Neural crest cell (in vitro differentiated cells): Measurements from ENCODE around the gene CSRNP2. TPM values are rescaled to one million over a fixed set of nuclear protein-coding genes. Genes with fewer than 3 reads are reported as not detected.

Source experiments
- DNase-seq: peaks from one replicate; pipeline ENCODE4 v3.0.0; 2021; ENCODE audit warnings: low read depth, mixed read lengths, low spot score
- H3K27ac Mint-ChIP-seq: one replicate; pipeline ENCODE4 v1.8.0; 2021; ENCODE audit warnings: mild to moderate bottlenecking, mixed read lengths; ENCODE audit not compliant: unreplicated experiment
- H3K27me3 Mint-ChIP-seq: 2 replicates; pipeline ENCODE4 v1.8.0; 2021; ENCODE audit warnings: low read depth, mild to moderate bottlenecking, mixed read lengths
- H3K36me3 Mint-ChIP-seq: 2 replicates; pipeline ENCODE4 v1.8.0; 2021; ENCODE audit warnings: low read depth, mild to moderate bottlenecking, mixed read lengths
- H3K4me1 Mint-ChIP-seq: 2 replicates; pipeline ENCODE4 v1.8.0; 2021; ENCODE audit warnings: mixed read lengths
- H3K4me3 Mint-ChIP-seq: one replicate; pipeline ENCODE4 v1.8.0; 2021; ENCODE audit warnings: mild to moderate bottlenecking, mixed read lengths
- H3K9me3 Mint-ChIP-seq: 2 replicates; pipeline ENCODE4 v1.8.0; 2021; ENCODE audit warnings: mixed read lengths
- long read RNA-seq: library from polyadenylated mRNA; unstranded; transcript quantifications from one replicate; pipeline ENCODE4 v2.0.0, GENCODE V29; 2020
- total RNA-seq: library from RNA; stranded (reverse); gene quantifications from 2 replicates; pipeline ENCODE4 v1.2.1, GENCODE V29; 2021
- TF ChIP-seq, protein P1 (sequence below): fragments of 200-600 bp; sonication (generic); conservative IDR thresholded peaks from 2 replicates; pipeline ENCODE4 v1.5.0; 2021; ENCODE audit warnings: antibody characterized with exemption, mild to moderate bottlenecking

Gene CSRNP2, protein sequence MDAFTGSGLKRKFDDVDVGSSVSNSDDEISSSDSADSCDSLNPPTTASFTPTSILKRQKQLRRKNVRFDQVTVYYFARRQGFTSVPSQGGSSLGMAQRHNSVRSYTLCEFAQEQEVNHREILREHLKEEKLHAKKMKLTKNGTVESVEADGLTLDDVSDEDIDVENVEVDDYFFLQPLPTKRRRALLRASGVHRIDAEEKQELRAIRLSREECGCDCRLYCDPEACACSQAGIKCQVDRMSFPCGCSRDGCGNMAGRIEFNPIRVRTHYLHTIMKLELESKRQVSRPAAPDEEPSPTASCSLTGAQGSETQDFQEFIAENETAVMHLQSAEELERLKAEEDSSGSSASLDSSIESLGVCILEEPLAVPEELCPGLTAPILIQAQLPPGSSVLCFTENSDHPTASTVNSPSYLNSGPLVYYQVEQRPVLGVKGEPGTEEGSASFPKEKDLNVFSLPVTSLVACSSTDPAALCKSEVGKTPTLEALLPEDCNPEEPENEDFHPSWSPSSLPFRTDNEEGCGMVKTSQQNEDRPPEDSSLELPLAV
- total RNA-seq = 54.4 and 55.2 TPM in 2 replicates
- long read RNA-seq, partial matches to known transcripts = 0 of 7 reads
- long read RNA-seq, other reads (novel, unspliced or antisense) = 7 of 7 reads

DNA sequence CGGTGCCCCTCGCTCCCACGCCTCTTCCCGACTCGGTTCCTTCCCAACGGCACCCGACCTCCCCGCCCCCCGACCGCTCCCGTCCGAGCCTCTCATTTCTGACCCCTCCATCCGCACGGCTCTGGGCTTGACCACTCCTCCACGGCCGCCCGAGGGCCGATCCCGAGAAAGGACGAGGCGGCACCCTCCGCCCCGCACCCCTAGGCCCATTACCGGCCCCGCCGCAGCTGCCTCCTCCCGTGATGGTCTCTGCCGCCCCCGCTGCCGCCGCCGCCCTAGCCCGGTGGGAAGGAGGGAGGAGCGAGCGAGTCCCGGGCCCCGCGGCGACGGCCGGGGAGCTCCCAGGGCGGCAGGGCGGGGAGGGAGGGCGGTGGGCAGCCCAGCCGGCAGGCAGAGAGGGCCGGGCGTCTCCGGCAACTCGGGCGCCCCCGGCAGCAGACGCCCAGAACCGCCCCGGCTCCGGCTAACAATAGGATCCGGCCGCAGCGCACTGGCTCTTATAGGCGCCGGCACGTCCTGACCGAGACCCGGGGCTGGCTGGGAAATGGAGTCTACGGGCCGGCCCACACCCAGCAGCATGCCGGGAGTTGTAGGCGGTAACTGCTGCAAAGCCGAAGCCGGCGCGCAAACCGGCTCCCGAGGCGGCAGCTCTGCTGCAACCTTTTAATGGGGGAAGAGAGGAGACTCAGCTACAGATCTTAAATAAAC, at the start of gene CSRNP2:
CSRNP2 (minus strand) TSS at position 471 of the 708 bp plus-strand sequence. CDS start 7,035 bp downstream, outside the sequence.
- Mint-ChIP-seq H3K9me3 (no peaks in the 10 kb centered on the region), H3K4me1 (peaks cover 41% of the 10 kb centered on the region), H3K27me3 (no peaks in the 10 kb centered on the region), H3K27ac (peak within 1 kb of the TSS; percentile 95), H3K36me3 (peaks cover 8% of the 10 kb centered on the region), H3K4me3 (peak within 1 kb of the TSS; percentile 98)
- peak; percentile 98 for DNase-seq
- TF ChIP-seq, protein P1, sequence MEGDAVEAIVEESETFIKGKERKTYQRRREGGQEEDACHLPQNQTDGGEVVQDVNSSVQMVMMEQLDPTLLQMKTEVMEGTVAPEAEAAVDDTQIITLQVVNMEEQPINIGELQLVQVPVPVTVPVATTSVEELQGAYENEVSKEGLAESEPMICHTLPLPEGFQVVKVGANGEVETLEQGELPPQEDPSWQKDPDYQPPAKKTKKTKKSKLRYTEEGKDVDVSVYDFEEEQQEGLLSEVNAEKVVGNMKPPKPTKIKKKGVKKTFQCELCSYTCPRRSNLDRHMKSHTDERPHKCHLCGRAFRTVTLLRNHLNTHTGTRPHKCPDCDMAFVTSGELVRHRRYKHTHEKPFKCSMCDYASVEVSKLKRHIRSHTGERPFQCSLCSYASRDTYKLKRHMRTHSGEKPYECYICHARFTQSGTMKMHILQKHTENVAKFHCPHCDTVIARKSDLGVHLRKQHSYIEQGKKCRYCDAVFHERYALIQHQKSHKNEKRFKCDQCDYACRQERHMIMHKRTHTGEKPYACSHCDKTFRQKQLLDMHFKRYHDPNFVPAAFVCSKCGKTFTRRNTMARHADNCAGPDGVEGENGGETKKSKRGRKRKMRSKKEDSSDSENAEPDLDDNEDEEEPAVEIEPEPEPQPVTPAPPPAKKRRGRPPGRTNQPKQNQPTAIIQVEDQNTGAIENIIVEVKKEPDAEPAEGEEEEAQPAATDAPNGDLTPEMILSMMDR = no peak

DNA sequence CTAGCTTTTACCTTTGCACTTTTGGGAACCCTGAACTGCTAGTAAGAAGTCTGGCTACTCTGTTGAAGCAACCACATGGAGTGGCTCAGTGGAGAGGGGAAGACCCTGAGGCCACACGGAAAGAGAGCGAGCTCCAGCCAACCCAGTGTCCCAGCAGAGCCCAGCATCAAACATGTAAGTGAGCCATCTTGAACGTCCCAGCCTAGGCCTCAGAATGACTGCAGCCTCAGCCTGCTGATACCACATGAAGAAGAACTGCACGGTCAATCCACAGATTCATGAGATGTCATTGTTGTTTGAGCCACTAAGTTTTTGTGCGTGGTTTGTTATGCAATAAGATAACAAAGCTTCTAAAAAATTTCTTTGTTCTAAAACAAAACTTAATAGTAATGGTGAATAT, 49.3 kb upstream of the CSRNP2 start:
- H3K27ac Mint-ChIP-seq = no peak overlapping the region
- H3K4me3 Mint-ChIP-seq = no peak overlapping the region
- TF ChIP-seq, protein P1 = no peak

DNA sequence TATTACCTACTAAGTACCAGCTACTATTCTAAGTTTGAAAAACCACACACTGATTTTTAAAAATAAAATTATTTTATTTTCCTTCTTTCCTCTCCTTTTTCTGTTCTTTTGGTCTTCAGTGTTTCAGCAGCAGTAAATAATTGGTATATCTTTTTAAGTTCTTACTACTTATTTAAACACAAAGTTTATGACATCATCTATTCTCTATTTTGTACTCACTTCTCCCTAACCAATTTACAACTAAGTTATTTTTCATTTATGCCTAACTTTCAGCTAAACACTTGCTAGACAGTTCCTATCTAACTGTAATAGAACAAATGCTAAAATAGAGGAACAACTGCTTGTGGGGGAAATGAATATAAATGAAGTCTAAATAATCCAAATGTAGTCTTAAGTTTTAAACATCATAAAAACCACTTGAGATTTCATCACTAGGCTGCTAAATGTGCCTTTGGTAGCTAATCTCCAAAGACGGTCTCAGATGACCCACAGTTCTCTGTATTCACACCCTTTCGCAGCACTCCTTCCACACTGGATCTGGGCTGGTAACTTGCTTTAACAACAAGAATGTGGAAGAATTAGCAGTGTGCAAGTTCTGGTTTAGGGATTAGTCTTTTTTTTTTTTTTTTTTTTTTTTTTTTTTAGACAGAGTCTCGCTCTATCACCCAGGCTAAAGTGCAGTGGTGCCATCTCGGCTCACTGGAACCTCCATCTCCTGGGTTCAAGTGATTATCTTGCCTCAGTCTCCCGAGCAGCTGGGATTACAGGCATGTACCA, 48.5 kb upstream of the CSRNP2 start:
- H3K36me3 Mint-ChIP-seq = no peaks in the 10 kb centered on the region
- H3K27ac Mint-ChIP-seq = no peak overlapping the region
- DNase-seq = no peak
- H3K27me3 Mint-ChIP-seq = no peaks in the 10 kb centered on the region
- TF ChIP-seq, protein P1 = no peak
- H3K9me3 Mint-ChIP-seq = no peaks in the 10 kb centered on the region
- no peak overlapping the region for H3K4me3 Mint-ChIP-seq
- H3K4me1 Mint-ChIP-seq = peaks cover 3% of the 10 kb centered on the region

More for the DNA sequence above, 49.3 kb upstream of the CSRNP2 start:
- no peak for DNase-seq
- no peaks in the 10 kb centered on the region for H3K4me1 Mint-ChIP-seq
- H3K36me3 Mint-ChIP-seq = no peaks in the 10 kb centered on the region
- no peaks in the 10 kb centered on the region for H3K27me3 Mint-ChIP-seq
- H3K9me3 Mint-ChIP-seq = no peaks in the 10 kb centered on the region

DNA sequence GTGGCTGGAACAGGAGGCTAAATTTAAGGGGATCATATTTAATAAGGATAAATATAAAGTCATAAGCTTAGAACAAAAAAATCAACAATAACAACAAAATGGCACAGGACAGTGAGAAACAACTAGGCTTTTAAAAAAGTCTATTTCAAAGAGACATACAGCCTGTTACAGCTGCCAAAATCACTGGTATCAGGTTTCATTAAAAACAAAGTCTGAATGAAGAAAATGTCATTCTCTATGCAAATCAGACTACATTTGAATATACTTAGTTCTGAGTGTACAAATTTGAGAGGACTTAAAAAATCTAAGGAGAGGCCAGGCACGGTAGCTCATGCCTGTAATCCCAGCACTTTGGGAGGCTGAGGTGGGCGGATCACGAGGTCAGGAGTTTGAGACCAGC, 45.5 kb upstream of the CSRNP2 start:
- Mint-ChIP-seq H3K9me3 (no peaks in the 10 kb centered on the region), H3K4me1 (peaks cover 10% of the 10 kb centered on the region), H3K27ac (no peak overlapping the region), H3K27me3 (no peaks in the 10 kb centered on the region), H3K4me3 (no peak overlapping the region), H3K36me3 (peaks cover 2% of the 10 kb centered on the region)
- DNase-seq = no peak
- TF ChIP-seq, protein P1 = no peak
